GM12873 (cell line): ENCODE measurements around the gene GAN.

Source experiments
- TF ChIP-seq, protein P1 (sequence below): IDR thresholded peaks from 2 replicates; pipeline ENCODE4 v1.5.1; 2012; ENCODE audit warnings: low read depth, mild to moderate bottlenecking, moderate library complexity, low read length, control low read depth; ENCODE audit not compliant: insufficient read depth; ENCODE audit errors: missing control alignments

GAN gene

DNA sequence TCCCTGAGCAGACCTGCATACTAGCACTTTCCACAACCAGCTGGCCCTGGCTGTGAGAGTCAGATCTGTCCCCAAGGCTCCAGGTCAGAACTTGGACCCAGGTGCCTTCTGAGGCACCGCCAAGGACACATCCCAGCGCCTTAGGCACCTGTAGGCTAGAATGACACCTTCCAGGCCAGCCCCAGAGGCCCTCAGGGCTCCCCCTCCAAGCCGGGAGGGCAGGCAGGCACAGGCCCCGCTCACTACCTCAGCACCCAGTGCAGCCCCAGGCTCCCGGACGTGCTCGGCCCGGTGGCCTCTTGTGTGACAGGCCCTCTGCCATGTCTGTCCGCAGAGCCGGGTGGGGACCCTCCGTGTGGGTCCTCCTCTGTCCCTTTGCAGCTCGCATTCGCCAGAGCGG lies 73.6 kb downstream of the GAN start:
- TF ChIP-seq, protein P1, sequence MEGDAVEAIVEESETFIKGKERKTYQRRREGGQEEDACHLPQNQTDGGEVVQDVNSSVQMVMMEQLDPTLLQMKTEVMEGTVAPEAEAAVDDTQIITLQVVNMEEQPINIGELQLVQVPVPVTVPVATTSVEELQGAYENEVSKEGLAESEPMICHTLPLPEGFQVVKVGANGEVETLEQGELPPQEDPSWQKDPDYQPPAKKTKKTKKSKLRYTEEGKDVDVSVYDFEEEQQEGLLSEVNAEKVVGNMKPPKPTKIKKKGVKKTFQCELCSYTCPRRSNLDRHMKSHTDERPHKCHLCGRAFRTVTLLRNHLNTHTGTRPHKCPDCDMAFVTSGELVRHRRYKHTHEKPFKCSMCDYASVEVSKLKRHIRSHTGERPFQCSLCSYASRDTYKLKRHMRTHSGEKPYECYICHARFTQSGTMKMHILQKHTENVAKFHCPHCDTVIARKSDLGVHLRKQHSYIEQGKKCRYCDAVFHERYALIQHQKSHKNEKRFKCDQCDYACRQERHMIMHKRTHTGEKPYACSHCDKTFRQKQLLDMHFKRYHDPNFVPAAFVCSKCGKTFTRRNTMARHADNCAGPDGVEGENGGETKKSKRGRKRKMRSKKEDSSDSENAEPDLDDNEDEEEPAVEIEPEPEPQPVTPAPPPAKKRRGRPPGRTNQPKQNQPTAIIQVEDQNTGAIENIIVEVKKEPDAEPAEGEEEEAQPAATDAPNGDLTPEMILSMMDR, result no peak

- TF ChIP-seq, protein P1, result no peak
Measured at GRCh38 chr16:81390840-81391239, 76.1 kb downstream of the GAN start.

GRCh38 chr16:81392011-81392410 lies 77.2 kb downstream of the GAN start:
- TF ChIP-seq, protein P1, result no peak

DNA sequence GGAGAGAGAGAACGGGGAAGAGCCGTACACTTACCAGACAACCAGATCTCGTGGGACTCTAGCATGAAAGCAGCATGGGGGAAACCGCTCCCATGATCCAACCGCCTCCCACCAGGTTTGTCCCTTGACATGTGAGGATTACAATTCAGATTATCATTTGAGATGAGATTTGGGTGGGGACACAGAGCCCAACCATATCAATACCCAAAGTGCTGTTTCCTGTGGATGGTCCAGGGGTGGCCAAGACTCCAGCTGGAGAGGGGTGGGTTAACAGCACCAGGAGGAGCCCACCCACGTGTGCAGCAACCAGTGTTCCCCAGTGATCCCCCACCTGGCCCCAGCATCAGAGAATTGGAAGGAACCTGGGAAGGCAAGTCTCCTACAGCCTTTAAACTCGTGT lies 79.7 kb downstream of the GAN start:
- TF ChIP-seq, protein P1, result no peak

- TF ChIP-seq, protein P1, result no peak
Measured at GRCh38 chr16:81394966-81395655, 80.3 kb downstream of the GAN start.

DNA sequence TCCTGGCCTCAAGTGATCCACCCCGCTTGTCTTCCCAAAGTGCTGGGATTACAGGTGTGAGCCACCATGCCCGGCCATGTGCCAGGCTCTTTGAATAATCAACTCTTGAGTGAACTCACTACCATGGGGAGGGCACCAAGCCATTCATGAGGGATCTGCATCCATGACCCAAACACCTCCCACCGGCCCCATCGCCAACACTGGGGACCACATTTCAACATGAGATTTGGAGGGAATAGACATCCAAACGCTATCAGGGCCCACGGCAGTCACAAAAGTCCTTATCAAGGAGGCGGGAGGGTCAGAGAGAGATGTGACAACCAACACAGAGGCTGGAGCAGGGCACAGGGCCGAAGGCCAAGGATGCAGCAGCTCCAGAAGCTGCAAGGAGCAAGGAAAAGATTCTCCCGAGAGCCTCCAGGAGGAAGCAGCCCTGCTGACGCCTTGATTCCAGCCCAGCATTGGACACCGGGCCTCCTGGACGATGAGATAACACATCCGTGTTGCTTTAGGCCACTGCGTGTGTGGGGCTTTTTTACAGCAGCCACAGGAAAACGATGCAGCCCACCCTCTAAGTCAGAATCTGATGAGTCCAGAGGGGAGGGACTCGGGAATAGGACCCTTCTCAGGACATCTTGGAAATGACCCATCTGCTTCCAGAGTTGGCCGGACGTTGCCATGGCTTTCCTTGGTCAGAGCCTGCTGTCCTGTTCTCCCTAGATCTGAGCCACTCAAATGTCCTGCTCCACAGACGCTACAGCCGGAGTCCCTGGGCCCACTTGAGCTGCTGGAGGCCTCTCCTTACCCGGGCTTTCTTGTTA lies 82.5 kb downstream of the GAN start:
- TF ChIP-seq, protein P1, result no peak

GRCh38 chr16:81397879-81398520 lies 83.2 kb downstream of the GAN start:
- TF ChIP-seq, protein P1, result no peak
